Measurements from ENCODE around the gene SLC43A3.

The SLC43A3 gene

GRCh38 chr11:57359896-57360690 is 66.8 kb downstream of the SLC43A3 start:
- DNase-seq, result no peak

- DNase-seq, result no peak
Observed at GRCh38 chr11:57359396-57359795, 67.5 kb downstream of the SLC43A3 start.

DNA sequence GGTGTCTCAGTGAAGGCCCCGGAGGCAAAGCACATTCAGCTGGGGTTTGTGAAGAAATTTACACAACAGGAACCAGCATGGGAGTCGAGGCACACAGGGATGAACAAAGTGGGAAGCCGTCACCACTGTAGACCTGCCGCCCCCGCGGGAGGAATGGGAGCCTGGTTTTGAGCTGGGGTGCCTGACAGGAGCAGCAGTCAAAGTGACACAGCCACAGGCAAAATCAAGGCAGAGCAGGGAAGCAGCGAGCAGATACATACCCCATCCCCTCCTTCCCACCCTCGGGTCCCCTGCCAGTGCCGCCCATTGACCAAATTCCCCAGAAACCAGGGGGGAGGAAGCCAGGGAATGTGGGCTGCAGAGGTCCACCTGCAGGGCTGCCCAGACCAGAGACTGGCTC is 67.9 kb downstream of the SLC43A3 start:
- no peak for DNase-seq

DNA sequence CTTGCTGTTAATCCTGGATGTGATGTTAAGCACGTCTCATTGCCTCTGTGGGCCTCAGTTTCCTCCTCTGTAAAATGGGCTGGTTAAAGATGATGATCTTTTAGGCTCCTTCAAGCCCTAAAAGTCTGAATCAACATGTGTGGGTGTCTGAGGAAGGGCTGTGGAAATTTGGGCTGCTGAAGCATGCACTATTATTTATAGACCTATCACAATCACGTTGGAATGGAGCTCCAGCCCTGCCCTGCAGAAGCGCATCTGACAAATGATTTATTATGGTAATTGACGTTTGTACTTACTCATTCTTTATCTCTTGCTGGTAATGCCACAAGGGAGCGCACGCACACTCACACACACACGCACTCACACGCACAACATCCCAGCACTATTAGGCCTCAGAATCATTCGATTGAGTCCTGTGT is 68.4 kb downstream of the SLC43A3 start:
- DNase-seq, result peak in 3 of 56 donors; percentile 3 to 29 (median 12)

GRCh38 chr11:57357856-57358255 is 69.1 kb downstream of the SLC43A3 start:
- DNase-seq, result no peak

GRCh38 chr11:57357310-57357709 is 69.6 kb downstream of the SLC43A3 start:
- DNase-seq, result no peak

All from nucleus accumbens (tissue), 56 donors.